GM12891 (cell line): ENCODE results near the gene FGF8.

Experiments
- POLR2A ChIP-seq: IDR thresholded peaks from 2 replicates; pipeline ENCODE4 v1.6.1; 2011; ENCODE audit warnings: low read depth, low read length, control low read depth
- POLR2AphosphoS5 ChIP-seq: IDR thresholded peaks from 2 replicates; pipeline ENCODE4 v1.6.1; 2011; ENCODE audit warnings: low read depth, low read length, control low read depth
- TAF1 ChIP-seq: IDR thresholded peaks from 2 replicates; pipeline ENCODE4 v1.6.1; 2011; ENCODE audit warnings: low read depth, low read length, control low read depth

DNA sequence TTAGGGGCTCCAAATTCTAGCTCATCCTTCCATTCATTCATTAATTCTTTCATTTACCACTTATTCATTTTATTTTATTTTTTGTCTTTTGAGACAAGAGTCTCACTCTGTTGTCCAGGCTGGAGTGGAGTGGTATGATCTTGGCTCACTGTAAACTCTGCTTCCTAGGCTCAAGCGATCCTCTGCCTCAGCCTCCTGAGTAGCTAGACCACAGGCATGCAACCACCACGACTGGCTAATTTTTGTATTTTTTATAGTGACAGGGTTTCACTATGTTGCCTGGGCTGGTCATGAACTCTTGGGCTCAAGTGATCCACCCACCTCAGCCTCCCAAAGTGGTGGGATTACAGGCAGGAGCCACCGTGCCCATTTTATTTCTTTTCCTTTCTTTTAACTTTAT is 31.6 kb downstream of the FGF8 start:
- TF ChIP-seq POLR2A (no peak), TAF1 (no peak), POLR2AphosphoS5 (no peak)
